Urothelium cell line (cell line): ENCODE results near the gene TRMU.

Experiments used
- DNase-seq: peaks from one replicate; pipeline ENCODE4 v3.0.0; 2011; ENCODE audit warnings: low spot score, mixed read lengths
- FAIRE-seq: peaks from 2 replicates; lab custom pipeline; 2011; peaks lifted over from hg19 to GRCh38; lab: Jason Lieb, UNC

Gene TRMU

GRCh38 chr22:46366801-46367706, 31.5 kb downstream of the TRMU start:
- FAIRE-seq, result no peak
- no peak for DNase-seq

GRCh38 chr22:46367707-46368191, 32.2 kb downstream of the TRMU start:
- peak; percentile 91 for DNase-seq
- FAIRE-seq, result peak; percentile 96

GRCh38 chr22:46368422-46368821, 32.9 kb downstream of the TRMU start:
- FAIRE-seq, result no peak
- DNase-seq, result no peak

GRCh38 chr22:46368871-46369715, 33.6 kb downstream of the TRMU start:
- no peak for FAIRE-seq

GRCh38 chr22:46369716-46370583, 34.4 kb downstream of the TRMU start:
- DNase-seq, result no peak
- FAIRE-seq, result peak; percentile 97

More at GRCh38 chr22:46368871-46369715, 33.6 kb downstream of the TRMU start:
- no peak for DNase-seq

GRCh38 chr22:46370584-46371291, 35.2 kb downstream of the TRMU start:
- no peak for FAIRE-seq
- DNase-seq, result no peak

- FAIRE-seq, result peak; percentile 84
- DNase-seq, result no peak
Measured at GRCh38 chr22:46371623-46372226, 36.2 kb downstream of the TRMU start.

GRCh38 chr22:46372686-46373085, 37.2 kb downstream of the TRMU start:
- no peak for FAIRE-seq
- DNase-seq, result no peak

- FAIRE-seq, result peak; percentile 46
- no peak for DNase-seq
Measured at GRCh38 chr22:46373159-46373558, 37.6 kb downstream of the TRMU start.

- FAIRE-seq (no peak), DNase-seq (peak; percentile 65)
Measured at GRCh38 chr22:46373921-46374662, 38.6 kb downstream of the TRMU start.

GRCh38 chr22:46374663-46375474, 39.4 kb downstream of the TRMU start:
- DNase-seq (no peak), FAIRE-seq (no peak)

- DNase-seq, result no peak
- FAIRE-seq, result no peak
Measured at GRCh38 chr22:46376111-46376510, 40.6 kb downstream of the TRMU start.

GRCh38 chr22:46376908-46377524, 41.5 kb downstream of the TRMU start:
- DNase-seq, result no peak
- no peak for FAIRE-seq

- DNase-seq (peak; percentile 86), FAIRE-seq (peak; percentile 92)
Measured at GRCh38 chr22:46377525-46378425, 42.3 kb downstream of the TRMU start.

GRCh38 chr22:46378426-46379065, 43.0 kb downstream of the TRMU start:
- FAIRE-seq (no peak), DNase-seq (no peak)
